ENCODE measurements around the gene RNASEH1. TPM values are rescaled to one million over a fixed set of nuclear protein-coding genes. Genes with fewer than 3 reads are reported as not detected.

Gene RNASEH1
- total and polyA plus RNA-seq, 2 of the 8 experiments (the other 6 are each of a cell fraction or from before 2014, with no cell fraction given), result 11.7 to 42.7 TPM

DNA sequence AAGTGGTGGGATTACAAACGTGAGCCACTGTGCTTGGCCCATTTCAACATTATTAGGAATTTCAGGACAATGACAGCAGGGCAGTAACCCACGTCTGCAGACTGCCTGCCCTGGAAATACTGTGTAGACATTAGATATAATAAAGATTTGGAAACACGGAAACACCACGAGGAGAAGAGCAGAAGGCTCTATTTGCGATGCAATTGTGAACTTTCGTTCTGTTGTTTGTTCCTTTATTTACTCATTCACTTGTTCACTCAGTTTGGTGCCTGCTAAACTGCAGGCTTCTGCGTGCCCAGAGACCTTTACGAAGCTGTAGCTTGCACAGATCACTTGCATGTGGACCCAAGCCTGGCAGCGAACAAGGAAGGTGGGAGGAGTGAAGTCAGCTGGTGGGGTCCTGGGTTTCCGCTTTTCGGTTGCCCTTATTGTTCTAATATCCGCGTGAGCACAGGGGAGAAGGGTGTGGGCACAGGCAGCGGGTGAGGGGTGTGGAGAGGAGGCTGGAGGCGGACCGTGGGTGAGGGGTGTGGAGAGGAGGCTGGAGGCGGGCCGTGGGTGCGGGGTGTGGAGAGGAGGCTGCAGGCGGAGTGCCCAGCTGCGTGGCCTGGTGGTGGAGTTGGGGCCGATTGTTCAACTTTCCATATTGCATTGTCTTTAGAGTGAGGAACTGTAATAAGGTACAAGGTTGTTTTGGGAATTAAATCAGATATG lies 40.2 kb upstream of the RNASEH1 start:
- H4K8ac ChIP-seq (ENCODE audit: extremely low read depth, insufficient read depth, low read length), result no peak overlapping the region
- H3K9me3 ChIP-seq (ENCODE audit: insufficient read depth in 2 of 2, low read depth in 1 of 2, low read length in 1 of 2), result no peaks in the 10 kb centered on the region
- H3K4me3 ChIP-seq (ENCODE audit: extremely low read depth in 1 of 4, insufficient read depth in 2 of 4, low read depth in 3 of 4, low read length in 4 of 4), result no peak overlapping the region
- no peak overlapping the region for H3K18ac ChIP-seq (ENCODE audit: extremely low read depth, low read length)
- peaks cover 0 to 5% of the 10 kb centered on the region in 2 experiments for H4K20me1 ChIP-seq (replicated peaks in 1 of 2; ENCODE audit: control insufficient read depth in 1 of 2, insufficient read depth in 2 of 2, low read length in 2 of 2)
- H3K79me2 ChIP-seq (ENCODE audit: control insufficient read depth in 1 of 2, insufficient read depth in 2 of 2, low read length in 2 of 2), result no peaks in the 10 kb centered on the region
- FAIRE-seq, result no peak
- no peaks in the 10 kb centered on the region for H3K27me3 ChIP-seq (replicated peaks in 1 of 4; ENCODE audit: control insufficient read depth in 3 of 4, extremely low read depth in 1 of 4, insufficient read depth in 3 of 4, low read length in 3 of 4)
- H4K5ac ChIP-seq (ENCODE audit: insufficient read length, low read depth, low read length), result no peak overlapping the region
- H4K91ac ChIP-seq (replicated peaks; ENCODE audit: insufficient read length, low read length), result no peak overlapping the region
- WGBS, 2 experiments (ENCODE audit: extremely low coverage in 1 of 2, insufficient coverage in 1 of 2, insufficient read length in 1 of 2, insufficient replicate concordance in 2 of 2, low coverage in 1 of 2, low lambda C conversion rate in 2 of 2, missing lambda C conversion rate in 1 of 2), result 92% methylated on average over 21 of the region's 22 CpGs; no CpG with 5 or more reads in 1 of the 2 experiments
- ChIA-PET POLR2A (ENCODE audit: partially characterized antibody) (interaction anchor here (1.7 kb wide), 1 partner anchor 12 kb away, joined by 5 read pairs; no protein-coding TSS in a partner anchor), CTCF (ENCODE audit: partially characterized antibody) (no interaction called here)
- H3K9ac ChIP-seq (replicated peaks in 1 of 4; ENCODE audit: extremely low read depth in 1 of 4, low read depth in 3 of 4, low read length in 3 of 4), result no peak overlapping the region
- H3K14ac ChIP-seq (ENCODE audit: insufficient read length), result no peak overlapping the region
- no peak overlapping the region for H3K4ac ChIP-seq (replicated peaks; ENCODE audit: insufficient read length, low read depth, low read length)
- H3K36me3 ChIP-seq (ENCODE audit: control insufficient read depth in 2 of 4, insufficient read depth in 4 of 4, low read length in 3 of 4), result no peaks in the 10 kb centered on the region
- no peak overlapping the region for H2BK5ac ChIP-seq (ENCODE audit: low read depth, low read length)
- H3K27ac ChIP-seq (ENCODE audit: low read depth, low read length), result no peak overlapping the region
- H2BK120ac ChIP-seq (replicated peaks; ENCODE audit: low read depth, low read length), result no peak overlapping the region
- no peak overlapping the region for H3K56ac ChIP-seq (replicated peaks; ENCODE audit: insufficient read length, low read depth, low read length)
- DNase-seq (ENCODE audit: low read depth in 1 of 2, low spot score in 2 of 2), result no peak
- no peak overlapping the region for H3K4me2 ChIP-seq (ENCODE audit: insufficient read depth in 1 of 2, low read depth in 2 of 2, low read length in 2 of 2)
- no peak overlapping the region for H2AK5ac ChIP-seq (ENCODE audit: low read depth, low read length)
- no peak overlapping the region for H2BK15ac ChIP-seq (ENCODE audit: low read length)
- H3K23ac ChIP-seq (ENCODE audit: insufficient read length), result no peak overlapping the region
- no peak overlapping the region for H2BK20ac ChIP-seq (ENCODE audit: low read length)
- H3K23me2 ChIP-seq (ENCODE audit: low read depth, low read length), result no peaks in the 10 kb centered on the region
- no peak overlapping the region for H2BK12ac ChIP-seq (ENCODE audit: low read depth, low read length)
- no peaks in the 10 kb centered on the region for H3K4me1 ChIP-seq (replicated peaks in 1 of 4; ENCODE audit: control insufficient read depth in 3 of 4, insufficient read depth in 4 of 4, low read length in 3 of 4)
- H2AFZ ChIP-seq (ENCODE audit: low read length), result no peak overlapping the region
- H3K79me1 ChIP-seq (ENCODE audit: low read depth, low read length), result no peaks in the 10 kb centered on the region
- no peak for TF ChIP-seq SUZ12 (IDR thresholded peaks at IDR 0.05; ENCODE audit: low read length)
- no peak for TF ChIP-seq NRF1 (IDR thresholded peaks at IDR 0.05; ENCODE audit: low read depth, low read length)
- no peak for TF ChIP-seq KDM5A (IDR thresholded peaks at IDR 0.05; ENCODE audit: low read length)
- no peak for TF ChIP-seq TCF12 (IDR thresholded peaks at IDR 0.05; ENCODE audit: low read depth, low read length)
- no peak for TF ChIP-seq TBP (IDR thresholded peaks at IDR 0.05; ENCODE audit: low read depth, low read length)
- TF ChIP-seq MAX (IDR thresholded peaks at IDR 0.05), result no peak
- no peak for TF ChIP-seq EGR1 (IDR thresholded peaks at IDR 0.05; ENCODE audit: borderline replicate concordance, low read depth, low read length)
- no peak for TF ChIP-seq SAP30 (IDR thresholded peaks at IDR 0.05; ENCODE audit: insufficient read depth, insufficient replicate concordance, low read length)
- no peak for TF ChIP-seq BACH1 (IDR thresholded peaks at IDR 0.05; ENCODE audit: low read length)
- no peak for TF ChIP-seq BCL11A (IDR thresholded peaks at IDR 0.05; ENCODE audit: low read depth in 2 of 2, low read length in 2 of 2)
- TF ChIP-seq CBX5 (IDR thresholded peaks at IDR 0.05; ENCODE audit: low read depth, low read length), result no peak
- no peak for TF ChIP-seq CBX8 (IDR thresholded peaks at IDR 0.05; ENCODE audit: borderline replicate concordance, low read depth, low read length)
- TF ChIP-seq CEBPB (IDR thresholded peaks at IDR 0.05; ENCODE audit: low read depth, low read length), result no peak
- no peak for TF ChIP-seq FOSL1 (IDR thresholded peaks at IDR 0.05; ENCODE audit: insufficient read depth, low read depth, low read length)

Measured in H1 (cell line).